ENCODE results near the gene PPP2R3B. TPM values are rescaled to one million over a fixed set of nuclear protein-coding genes. Genes with fewer than 3 reads are reported as not detected.
"Not testable (repeated sequence)": the region's sequence is repeated elsewhere in the genome, so short reads cannot be mapped to it uniquely, and the experiment has no call there.

Gene PPP2R3B
- total RNA-seq, 1 donor from 2014 or later, result 9.5 TPM

DNA sequence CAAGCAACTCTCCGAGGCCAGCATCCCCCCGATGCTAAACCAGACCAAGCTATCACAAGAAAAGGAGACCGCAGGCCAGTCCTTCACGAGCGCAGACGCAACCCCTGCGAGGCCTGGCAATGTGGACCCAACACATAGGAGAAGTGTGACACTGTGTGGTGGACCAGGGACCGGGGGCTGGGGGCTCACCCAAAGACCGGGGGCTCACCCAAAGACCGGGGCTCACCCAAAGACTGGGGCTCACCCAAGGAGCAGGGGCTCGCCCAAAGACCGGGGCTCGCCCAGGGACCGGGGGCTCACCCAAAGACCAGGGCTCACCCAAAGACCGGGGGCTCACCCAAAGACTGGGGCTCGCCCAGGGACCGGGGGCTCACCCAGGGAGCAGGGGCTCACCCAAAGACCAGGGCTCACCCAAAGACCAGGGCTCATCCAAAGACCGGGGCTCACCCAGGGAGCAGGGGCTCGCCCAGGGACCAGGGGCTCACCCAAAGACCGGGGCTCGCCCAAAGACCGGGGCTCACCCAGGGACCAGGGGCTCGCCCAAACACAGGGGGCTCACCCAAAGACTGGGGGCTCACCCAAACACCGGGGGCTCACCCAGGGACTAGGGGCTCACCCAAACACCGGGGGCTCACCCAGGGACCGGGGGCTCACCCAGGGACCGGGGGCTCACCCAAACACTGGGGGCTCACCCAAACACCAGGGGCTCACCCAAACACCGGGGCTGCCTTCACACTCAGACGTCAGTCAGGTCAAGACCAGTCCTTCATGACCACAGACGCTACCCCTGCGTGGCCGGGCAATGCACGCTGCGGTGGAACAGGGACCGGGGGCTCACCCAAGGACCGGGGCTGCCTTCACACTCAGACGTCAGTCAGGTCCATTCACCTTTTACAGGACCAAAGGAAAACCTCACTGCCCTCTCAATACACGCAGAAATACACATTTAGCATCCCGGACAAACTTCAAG is 32.9 kb downstream of the PPP2R3B start:
- DNase-seq (ENCODE audit: low read depth), result no peak

DNA sequence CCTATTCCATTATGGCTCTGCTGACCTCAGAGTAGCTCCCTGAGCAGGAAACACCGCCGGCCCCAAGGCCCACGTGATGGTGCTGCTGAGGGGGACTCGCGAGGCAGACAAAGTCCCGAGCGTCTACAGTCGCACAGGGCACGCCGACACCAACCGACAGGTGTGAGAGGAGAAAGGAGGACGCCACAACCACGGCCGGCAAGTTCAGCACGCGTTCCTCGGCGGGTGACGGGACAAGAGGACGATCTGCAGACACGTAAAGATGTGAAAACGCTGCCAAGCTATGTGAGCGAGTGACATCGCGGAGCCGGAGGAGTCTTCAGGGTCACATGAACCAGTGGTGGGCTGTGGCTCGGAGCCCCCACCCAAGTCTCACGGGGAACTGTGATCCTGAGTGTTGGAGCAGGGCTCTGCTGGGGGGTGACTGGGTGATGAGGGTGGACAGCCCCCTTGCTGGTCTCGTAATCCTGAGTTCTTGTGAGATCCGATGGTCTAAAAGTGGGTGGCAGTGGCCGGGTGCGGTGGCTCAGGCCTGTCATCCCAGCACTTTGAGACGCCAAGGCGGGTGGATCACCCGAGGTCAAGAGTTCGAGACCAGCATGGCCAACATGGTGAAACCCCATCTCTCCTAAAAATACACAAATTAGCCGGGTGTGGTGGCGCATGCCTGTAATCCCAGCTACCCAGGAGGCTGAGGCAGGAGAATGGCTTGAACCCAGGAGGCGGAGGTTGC is 34.0 kb downstream of the PPP2R3B start:
- no peak for DNase-seq (ENCODE audit: low read depth)

DNA sequence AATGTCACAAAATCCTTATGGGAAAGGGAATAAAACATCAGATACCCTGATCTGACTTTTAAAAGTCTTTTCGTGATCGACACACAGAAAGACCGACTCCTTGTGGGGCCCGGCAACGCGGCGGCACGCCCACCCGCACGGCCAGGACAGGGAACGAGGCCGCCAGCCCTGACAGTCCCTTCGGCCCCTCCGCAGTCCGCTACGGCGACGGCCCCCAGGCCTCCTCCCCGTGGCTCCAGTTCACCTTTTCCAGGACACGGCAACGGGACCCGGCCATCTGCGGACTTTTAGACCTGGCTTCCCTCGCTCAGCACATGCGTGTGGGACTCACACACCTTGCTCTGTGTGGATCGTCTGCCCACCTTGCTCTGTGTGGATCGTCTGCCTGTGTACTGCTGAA is 34.5 kb downstream of the PPP2R3B start:
- no peak for DNase-seq (ENCODE audit: low read depth)

DNA sequence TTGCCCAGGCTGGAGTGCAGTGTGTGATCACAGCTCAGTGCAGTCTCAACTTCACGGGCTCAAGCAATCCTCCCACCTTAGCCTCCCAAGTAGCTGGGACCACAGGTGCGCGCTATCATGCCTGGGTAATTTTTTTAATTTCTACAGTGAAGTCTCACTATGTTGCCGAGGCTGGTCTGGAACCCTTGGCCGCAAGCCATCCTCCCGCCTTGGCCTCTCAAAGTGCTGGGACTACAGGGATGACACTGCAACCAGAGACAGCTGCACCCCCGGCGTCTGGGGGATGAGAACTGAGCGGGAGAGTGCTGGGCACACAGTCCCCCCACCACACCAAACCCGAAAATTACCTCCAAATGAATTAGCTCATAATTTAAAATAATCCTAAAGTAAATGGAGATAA is 35.0 kb downstream of the PPP2R3B start:
- no peak for DNase-seq (ENCODE audit: low read depth)

DNA sequence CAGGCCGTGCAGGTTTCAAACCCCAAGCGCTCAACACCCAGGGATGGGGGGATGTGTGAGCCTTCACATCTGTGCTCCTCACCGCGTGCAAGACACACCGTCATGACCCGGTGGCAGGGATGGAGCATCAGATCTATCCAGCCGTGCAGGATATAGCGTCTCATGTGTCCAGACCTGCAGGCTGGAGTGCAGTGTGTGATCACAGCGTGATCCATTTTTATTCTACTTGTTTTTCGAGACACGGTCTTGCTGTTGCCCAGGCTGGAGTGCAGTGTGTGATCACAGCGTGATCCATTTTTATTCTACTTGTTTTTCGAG is 35.4 kb downstream of the PPP2R3B start:
- DNase-seq (ENCODE audit: low read depth), result not testable (repeated sequence)

DNA sequence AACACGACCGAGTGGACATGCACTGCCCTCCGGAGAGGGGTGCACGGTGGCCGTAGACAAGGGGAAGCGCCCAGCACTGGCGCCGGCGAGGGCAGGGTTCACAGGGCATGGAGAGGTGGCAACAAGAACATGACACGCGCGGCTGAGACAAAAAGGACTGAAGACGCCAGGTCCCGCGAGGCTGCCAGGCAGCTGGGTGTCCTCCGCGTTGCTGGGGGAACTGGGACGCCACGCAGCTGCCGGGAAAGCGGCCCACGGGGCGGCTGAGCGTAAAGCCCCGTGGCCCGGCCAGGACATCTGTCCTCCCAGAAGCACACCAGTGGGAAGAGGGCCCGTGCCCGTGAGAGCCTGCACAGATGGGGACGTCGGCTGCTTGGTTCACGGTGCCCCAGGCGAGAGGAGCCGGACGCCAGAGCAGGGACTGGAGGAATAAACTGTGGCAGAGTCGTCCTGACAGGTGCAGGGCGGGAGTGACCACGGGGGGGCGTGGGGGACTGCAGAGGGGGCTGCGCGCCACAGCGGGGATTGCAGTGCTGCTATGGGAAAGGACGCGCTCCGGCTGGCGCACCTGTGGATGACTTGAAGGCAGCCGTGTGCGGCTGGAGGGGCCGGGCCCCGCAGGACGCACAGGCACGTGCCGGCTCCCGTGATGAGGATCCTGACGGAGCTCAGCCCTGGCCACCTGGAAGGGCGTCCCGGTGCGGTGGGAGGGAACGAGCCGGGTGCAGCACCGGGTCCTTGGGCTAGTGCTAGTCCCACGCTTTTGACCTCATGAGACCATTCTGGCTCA is 36.0 kb downstream of the PPP2R3B start:
- DNase-seq (ENCODE audit: low read depth), result no peak

DNA sequence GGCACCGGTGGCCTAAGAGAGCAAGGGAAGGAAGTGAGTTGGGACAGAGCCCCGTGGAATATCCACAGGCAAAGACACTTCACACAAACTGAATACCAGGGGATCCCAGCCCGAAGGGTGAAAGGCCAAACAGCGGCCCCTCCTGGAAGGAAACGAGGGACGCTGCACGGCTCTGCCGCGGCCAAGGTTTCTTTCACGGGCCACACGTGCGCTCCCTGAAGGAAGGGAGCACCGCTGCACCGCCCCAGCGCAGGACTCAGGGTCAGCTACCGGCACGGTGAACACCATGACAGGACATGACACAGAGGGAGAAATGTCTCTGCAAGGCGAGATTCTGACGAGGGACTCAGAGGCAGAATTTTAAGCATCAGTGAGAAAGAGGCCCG is 36.6 kb downstream of the PPP2R3B start:
- no peak for DNase-seq (ENCODE audit: low read depth)

DNA sequence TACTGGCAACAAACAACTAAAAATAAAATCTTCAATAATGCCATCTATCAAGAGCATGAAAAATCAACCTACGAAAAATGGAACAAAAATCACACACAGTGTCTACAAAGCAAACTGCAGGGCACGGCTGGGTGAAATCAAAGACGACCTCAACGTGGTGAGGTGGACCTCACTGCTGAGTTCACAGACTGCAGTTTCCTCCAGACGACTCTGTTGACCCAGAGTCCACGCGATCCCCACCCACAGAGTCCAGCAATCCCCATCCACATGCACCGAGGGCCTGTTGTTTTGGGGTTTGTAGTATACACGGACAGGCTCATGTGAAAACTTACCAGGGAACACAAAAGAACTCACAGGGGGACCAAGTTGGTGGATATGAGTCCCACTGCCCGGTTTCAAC is 37.0 kb downstream of the PPP2R3B start:
- DNase-seq (ENCODE audit: low read depth), result no peak

DNA sequence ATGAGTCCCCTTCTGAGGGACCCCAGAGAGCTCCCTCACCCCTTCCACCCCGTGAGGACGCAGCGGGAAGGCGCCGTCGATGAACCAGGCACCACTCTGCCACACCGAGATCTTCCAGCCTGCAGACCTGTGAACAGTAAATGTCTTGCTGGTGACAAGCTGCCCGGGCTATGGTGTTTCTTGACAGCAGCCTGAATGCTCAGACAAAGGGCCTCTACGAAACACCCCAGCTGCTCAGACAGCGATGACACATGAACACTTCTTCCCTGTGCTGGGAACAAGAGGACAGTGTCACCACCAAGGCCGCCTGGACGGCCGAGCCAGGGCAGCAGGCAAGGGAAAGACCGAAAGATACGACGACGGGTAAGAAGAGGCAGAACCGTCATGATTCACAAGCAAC is 37.5 kb downstream of the PPP2R3B start:
- DNase-seq (ENCODE audit: low read depth), result no peak

DNA sequence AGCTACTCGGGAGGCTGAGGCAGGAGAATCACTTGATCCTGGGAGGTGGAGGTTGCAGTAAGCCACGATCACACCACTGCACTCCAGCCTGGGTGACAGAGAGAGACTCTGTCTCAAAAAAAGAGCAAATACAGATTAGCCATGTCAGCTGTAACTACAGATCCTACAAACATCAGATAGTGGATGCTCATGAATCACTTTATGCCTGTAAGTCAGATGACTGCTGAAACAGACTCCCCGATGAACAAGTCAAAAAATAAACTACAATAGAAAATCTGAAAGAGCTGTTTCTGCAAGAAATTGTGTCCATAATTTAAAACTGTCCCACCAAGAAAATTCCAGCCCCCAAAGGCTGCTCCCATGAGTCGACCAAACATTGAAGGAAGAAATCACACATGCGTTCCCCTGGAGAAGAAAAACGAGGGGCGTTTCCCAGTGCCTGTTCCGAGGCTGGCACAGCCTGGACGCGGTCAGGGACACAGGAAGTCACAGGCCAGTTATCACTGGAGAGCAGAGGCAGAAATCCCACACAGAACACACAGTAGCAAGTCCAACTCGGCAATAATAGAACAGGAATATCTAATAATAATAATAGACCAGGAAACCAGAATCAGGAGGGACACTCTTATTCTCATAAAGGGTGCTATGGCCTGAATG is 38.1 kb downstream of the PPP2R3B start:
- DNase-seq (ENCODE audit: low read depth), result no peak

DNA sequence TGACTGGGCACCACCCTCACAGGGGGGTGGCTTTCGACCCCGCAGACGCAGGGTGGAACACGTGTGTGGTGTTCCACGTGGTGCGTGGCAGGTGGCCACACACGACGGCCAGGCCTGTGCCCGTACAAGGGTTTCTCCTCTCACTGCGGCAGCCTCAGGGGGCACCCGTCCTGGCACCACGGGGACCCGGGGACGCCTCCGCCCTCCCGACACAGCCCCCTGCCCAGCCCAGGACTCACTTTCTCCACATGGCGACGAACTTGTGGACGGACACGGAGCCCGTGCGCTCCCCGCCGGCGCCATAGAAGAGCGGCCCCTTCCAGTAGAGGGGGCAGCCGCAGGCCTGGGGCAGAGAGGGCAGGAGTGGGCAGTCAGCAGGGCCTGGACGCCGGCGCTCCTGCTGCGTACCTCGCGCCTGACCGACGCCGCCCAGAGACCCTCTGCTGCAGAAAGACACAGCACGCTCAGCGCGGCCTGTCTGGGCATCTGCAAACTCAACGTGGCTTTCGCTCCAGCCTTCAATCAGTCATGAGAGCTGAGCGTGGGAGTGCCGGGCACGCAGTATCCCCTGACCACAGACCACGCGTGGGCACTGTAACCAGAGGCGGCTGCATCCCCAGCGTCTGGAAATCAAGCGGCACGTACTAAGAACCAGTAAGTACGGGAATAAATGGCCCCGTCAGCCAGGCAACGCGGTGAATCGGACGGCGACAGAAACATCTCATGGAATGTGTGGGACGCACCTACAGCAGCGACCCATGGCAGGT is 39.2 kb downstream of the PPP2R3B start:
- DNase-seq (ENCODE audit: low read depth), result no peak

DNA sequence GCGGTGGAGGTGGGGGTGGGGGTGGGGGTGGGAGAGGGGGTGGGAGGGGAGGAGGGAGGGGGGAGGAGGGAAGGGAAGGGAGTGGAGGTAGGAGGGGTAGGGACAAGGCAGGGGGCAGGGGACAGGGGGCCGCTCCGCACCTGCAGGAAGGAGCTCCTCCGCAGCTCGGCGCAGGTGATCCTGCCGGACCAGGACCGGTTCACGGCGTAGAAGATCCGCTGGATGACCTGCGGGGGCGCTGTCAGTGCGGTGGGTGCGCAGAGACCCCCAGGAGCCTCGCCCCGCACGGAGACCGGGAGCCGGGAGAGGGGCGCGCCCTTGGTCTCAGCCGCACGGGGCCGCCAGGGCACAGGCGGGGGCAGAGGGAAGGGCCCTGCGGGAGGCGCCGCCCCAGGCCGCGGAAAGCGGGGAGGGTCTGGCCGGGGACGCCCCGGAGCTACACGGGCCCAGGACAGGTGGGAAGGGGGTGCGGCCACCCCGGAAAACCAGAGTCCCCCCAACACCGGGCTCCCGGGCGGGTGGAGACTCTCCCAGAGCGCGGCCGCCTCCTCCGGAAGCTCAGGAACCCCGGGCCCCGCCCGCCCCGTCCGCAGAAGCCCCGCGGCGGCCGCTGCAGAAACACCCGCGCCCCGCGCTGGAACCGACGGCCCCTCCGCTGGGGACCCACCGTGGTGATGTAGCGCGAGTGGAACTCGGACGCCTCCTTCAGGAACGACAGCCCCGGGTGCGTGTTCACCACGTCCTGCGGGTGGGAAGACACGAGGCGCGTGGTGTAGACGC is 40.5 kb downstream of the PPP2R3B start:
- DNase-seq (ENCODE audit: low read depth), result no peak

DNA sequence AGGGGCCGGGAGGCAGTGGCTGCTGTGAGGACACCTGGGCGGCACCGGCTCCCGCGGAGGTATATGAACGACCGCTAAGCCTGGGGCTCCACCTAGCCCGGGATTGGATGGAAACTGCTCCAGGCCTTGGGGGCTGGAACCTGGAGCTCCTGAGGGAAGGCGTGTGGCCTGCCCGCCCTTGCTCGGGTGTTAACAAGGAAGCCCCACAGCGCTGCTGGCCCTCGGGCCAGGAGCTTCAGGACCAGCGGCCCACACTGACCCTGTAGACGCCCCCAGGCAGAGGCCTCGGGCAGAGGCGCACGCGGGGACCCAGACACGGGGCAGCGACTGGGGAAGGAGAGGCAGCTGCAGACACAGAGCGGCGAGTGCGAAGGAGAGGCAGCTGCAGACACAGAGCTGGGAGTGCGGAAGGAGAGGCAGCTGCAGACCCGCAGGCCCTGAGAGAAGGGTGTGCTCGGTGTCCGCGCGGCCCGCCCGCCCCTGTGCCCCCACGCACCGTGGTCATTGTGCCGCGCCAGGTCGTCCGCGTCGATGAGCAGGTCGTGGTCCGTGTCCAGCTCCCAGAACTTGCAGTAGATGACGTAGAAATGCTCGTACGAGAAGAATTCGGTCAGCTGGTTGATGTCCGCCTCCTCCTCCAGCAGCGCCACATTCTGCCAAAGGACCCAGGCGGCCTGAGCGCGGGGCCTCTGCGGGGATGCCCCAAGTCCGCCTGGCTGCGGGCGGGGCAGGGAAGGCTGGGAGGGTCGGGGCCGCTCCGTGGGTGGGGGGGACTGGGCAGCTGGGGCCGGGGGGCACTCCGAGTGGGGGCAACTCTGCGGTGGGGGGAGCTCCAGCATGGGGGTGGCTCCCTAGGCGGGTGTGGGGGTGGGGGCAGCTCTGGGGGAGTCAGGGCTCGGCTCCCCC is 41.4 kb downstream of the PPP2R3B start:
- DNase-seq (ENCODE audit: low read depth), result no peak

DNA sequence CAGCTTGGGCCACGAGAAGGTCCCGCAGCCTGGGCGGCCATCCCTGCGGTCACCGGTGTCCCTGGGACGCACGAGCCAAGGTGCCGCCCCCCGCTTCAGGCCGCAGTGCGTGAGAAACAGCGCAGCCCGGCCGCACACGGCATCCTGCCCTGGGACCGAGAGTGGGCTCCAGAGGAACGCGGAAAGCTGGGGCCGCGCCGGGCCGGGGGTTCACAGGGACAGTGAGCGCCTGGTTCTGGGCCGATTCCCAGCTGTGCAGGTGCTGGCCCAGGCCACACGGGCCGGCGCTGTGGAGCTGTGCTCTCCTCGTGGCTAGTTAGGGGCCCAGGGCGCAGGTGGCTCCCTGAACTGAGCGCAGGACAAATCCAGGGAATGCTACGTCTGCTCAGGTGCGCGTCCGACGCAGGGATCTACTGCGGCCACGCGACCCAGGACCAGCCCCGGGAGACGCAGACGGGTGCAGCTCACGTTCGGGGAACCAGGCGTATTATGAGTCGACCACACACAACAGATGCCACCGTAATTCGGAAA is 42.3 kb downstream of the PPP2R3B start:
- DNase-seq (ENCODE audit: low read depth), result no peak

DNA sequence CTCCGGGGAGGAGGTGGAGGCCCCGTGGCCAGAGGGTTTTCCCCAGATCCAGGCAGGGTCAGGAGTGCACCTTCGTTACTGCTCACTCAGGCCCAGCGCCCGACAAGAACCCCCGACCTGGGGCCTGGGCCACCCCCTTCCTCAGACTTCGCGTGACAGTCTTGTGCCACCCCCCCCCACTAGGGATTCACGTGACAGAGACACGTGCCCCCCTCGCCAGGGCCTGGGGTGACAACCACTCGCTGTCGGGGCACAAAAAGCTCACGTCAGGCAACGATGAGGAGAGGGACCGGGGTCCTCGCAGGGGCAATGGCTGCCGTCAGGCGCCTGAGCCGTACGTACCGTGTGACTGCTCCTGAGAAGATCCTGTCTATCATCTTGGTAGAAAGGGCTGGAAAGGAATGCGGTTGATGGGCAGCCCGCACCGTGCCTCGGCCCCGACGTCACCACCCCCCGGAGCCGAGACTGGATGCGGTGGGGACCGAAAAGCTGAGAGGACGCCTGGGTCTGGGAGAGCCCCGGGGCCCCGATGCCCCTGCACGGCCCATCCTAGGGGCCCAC is 45.1 kb downstream of the PPP2R3B start:
- DNase-seq (ENCODE audit: low read depth), result no peak

DNA sequence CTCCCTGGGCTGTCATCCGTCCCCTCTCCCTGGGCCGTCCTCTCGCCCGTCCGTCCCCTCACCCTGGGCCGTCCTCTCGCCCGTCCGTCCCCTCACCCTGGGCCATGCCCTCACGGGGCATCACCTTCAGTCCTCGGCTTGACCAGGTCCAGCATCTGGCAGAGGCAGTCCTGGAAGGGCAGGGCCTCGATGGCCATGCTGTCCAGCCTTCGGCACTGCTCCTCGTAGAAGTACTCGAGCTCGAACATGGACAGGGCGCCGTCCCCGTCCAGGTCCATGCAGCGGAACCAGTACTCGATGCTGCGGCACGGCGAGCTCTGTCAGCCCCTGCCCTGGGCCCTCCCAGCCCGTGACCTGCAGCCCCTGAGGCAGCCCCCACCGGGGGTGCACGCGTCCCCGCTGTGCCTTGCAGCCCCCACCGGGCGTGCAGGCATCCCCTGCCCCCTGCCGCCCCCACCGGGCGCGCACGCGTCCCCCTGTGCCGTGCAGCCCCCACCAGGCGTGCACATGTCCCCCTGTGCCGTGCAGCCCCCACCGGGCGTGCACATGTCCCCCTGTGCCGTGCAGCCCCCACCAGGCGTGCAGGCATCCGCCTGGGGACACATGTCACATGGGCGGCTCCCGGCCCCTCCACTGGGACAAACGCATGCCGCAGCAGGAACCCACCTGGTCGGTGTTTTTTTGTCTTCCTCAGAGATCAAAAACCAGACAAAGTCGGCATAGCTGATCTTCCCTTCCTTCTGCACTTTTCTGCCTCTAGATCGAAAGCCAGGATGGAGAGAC is 45.9 kb downstream of the PPP2R3B start:
- no peak for DNase-seq (ENCODE audit: low read depth)

DNA sequence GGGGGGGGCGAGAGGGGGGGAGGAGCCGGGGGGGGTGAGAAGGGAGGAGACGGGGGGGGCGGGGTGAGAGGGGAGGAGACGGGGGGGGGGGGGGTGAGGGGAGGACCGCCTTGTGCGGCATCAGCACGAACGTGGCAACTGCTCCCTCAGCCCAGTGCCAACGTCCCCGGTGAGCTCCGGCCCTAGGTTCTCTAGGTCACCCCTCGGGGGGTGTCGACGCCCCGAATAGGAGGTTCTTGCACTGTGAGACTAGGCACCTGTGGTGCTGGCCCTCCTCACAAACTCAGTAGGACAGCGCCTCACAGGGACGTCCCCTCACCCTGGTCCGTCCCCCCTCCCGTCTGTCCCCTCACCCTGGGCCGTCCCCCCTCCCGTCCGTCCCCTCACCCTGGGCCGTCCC is 46.6 kb downstream of the PPP2R3B start:
- no peak for DNase-seq (ENCODE audit: low read depth)

Data from renal cortical epithelial cell (primary cell).